Measurements from ENCODE around the gene RASA3.

Gene RASA3

GRCh38 chr13:114027826-114028225, 104.6 kb downstream of the RASA3 start:
- H3K4me2 ChIP-seq (ENCODE audit: low read depth, low read length, poor library complexity, severe bottlenecking): no peak overlapping the region
- no peaks in the 10 kb centered on the region for H3K4me1 ChIP-seq (ENCODE audit: insufficient read depth, low read length, poor library complexity, severe bottlenecking)
- H3K9ac ChIP-seq (ENCODE audit: low read depth, low read length, poor library complexity, severe bottlenecking): no peak overlapping the region
- H3K27me3 ChIP-seq (ENCODE audit: insufficient read depth, low read length, poor library complexity, severe bottlenecking): no peaks in the 10 kb centered on the region
- H3K4me3 ChIP-seq (ENCODE audit: low read length, poor library complexity, severe bottlenecking): no peak overlapping the region
- H3F3A ChIP-seq (ENCODE audit: low read depth): no peaks in the 10 kb centered on the region
- H2AFZ ChIP-seq (ENCODE audit: low read length): no peak overlapping the region
- no peak for TF ChIP-seq CTCF (conservative IDR thresholded peaks at IDR 0.05; ENCODE audit: low read length)
- TF ChIP-seq EZH2phosphoT487 (IDR thresholded peaks at IDR 0.05; ENCODE audit: borderline replicate concordance): no peak
- no peaks in the 10 kb centered on the region for H3K9me3 ChIP-seq (ENCODE audit: insufficient read depth, low read depth, low read length)
- no peaks in the 10 kb centered on the region for H3K9me2 ChIP-seq (replicated peaks; ENCODE audit: low read depth, low read length)
- H3K79me2 ChIP-seq (ENCODE audit: insufficient read depth, low read length): peaks cover 13% of the 10 kb centered on the region; the same call in 1 of the 2 replicates
- H3K36me3 ChIP-seq (ENCODE audit: insufficient read depth, low read length): peaks cover 69% of the 10 kb centered on the region; the same call in 1 of the 2 replicates
- H4K20me1 ChIP-seq (ENCODE audit: insufficient read depth, low read length, poor library complexity, severe bottlenecking): peaks cover 2% of the 10 kb centered on the region

- Histone ChIP-seq H3K36me3 (ENCODE audit: insufficient read depth, low read length) (peaks cover 70% of the 10 kb centered on the region; the same call in 1 of the 2 replicates), H3K27me3 (ENCODE audit: insufficient read depth, low read length, poor library complexity, severe bottlenecking) (no peaks in the 10 kb centered on the region), H3F3A (ENCODE audit: low read depth) (no peaks in the 10 kb centered on the region), H3K9me2 (replicated peaks; ENCODE audit: low read depth, low read length) (no peaks in the 10 kb centered on the region), H2AFZ (ENCODE audit: low read length) (no peak overlapping the region), H3K4me3 (ENCODE audit: low read length, poor library complexity, severe bottlenecking) (no peak overlapping the region), H3K9ac (ENCODE audit: low read depth, low read length, poor library complexity, severe bottlenecking) (no peak overlapping the region), H3K9me3 (ENCODE audit: insufficient read depth, low read depth, low read length) (no peaks in the 10 kb centered on the region), H3K4me1 (ENCODE audit: insufficient read depth, low read length, poor library complexity, severe bottlenecking) (no peaks in the 10 kb centered on the region), H3K4me2 (ENCODE audit: low read depth, low read length, poor library complexity, severe bottlenecking) (no peak overlapping the region), H3K79me2 (ENCODE audit: insufficient read depth, low read length) (peaks cover 13% of the 10 kb centered on the region; the same call in 1 of the 2 replicates), H4K20me1 (ENCODE audit: insufficient read depth, low read length, poor library complexity, severe bottlenecking) (no peaks in the 10 kb centered on the region)
- TF ChIP-seq EZH2phosphoT487 (IDR thresholded peaks at IDR 0.05; ENCODE audit: borderline replicate concordance): no peak
- TF ChIP-seq CTCF (conservative IDR thresholded peaks at IDR 0.05; ENCODE audit: low read length): no peak
These were observed 105.2 kb downstream of the RASA3 start for GRCh38 chr13:114027046-114027715.

- Histone ChIP-seq H3K9me3 (ENCODE audit: insufficient read depth, low read depth, low read length) (no peaks in the 10 kb centered on the region), H3K9ac (ENCODE audit: low read depth, low read length, poor library complexity, severe bottlenecking) (no peak overlapping the region), H3K79me2 (ENCODE audit: insufficient read depth, low read length) (peaks cover 10% of the 10 kb centered on the region; the same call in 1 of the 2 replicates), H3F3A (ENCODE audit: low read depth) (no peaks in the 10 kb centered on the region), H3K4me1 (ENCODE audit: insufficient read depth, low read length, poor library complexity, severe bottlenecking) (no peaks in the 10 kb centered on the region), H4K20me1 (ENCODE audit: insufficient read depth, low read length, poor library complexity, severe bottlenecking) (no peaks in the 10 kb centered on the region), H3K27me3 (ENCODE audit: insufficient read depth, low read length, poor library complexity, severe bottlenecking) (no peaks in the 10 kb centered on the region), H3K9me2 (replicated peaks; ENCODE audit: low read depth, low read length) (no peaks in the 10 kb centered on the region), H3K4me2 (ENCODE audit: low read depth, low read length, poor library complexity, severe bottlenecking) (no peak overlapping the region), H3K36me3 (ENCODE audit: insufficient read depth, low read length) (peaks cover 72% of the 10 kb centered on the region; the same call in 1 of the 2 replicates), H2AFZ (ENCODE audit: low read length) (no peak overlapping the region), H3K4me3 (ENCODE audit: low read length, poor library complexity, severe bottlenecking) (no peak overlapping the region)
- TF ChIP-seq CTCF (conservative IDR thresholded peaks at IDR 0.05; ENCODE audit: low read length) (no peak), EZH2phosphoT487 (IDR thresholded peaks at IDR 0.05; ENCODE audit: borderline replicate concordance) (no peak)
These were observed 105.9 kb downstream of the RASA3 start for GRCh38 chr13:114026481-114026880.
